ENCODE measurements around the gene SLC18A3.

- TF ChIP-seq CTCF (IDR thresholded peaks at IDR 0.05): no peak
- no peak for TF ChIP-seq POLR2A (IDR thresholded peaks at IDR 0.05)
These were observed 46.9 kb downstream of the SLC18A3 start for GRCh38 chr10:49656845-49657493.
